ENCODE results near the gene TPD52L1.

TPD52L1 gene

DNA sequence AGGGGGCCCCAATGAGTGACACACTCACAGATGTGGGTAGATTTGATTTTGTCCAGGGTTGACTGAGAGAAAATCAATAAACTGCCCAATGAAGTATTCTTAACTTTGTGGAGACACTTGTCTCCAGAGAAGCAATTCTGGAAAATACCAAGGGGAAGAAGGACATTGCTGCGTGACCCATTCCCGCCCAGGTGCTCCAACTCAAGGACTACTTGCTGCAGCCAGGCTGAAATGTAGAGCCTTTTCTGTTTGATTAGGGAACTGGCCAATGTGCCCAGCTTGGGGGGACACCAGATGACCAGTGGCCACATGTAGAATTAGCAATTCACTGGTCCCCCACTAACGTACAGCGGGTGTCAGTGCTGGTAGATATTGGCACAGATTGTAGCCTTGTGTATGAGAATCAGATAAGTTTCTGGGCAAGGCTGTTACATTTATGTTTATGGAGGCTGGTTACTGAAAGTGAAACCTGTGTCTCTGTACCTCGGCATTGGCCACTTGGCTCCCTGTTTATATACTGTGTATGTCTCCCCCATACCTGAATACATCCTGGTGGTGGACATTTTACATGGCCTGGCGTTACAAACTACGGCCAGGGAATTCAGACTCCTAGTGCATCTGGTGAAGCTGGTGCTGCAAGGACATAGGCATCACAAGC is 115.9 kb downstream of the TPD52L1 start:
- peaks cover 21% of the 10 kb centered on the region for H3K36me3 ChIP-seq
- TF ChIP-seq, protein P1, sequence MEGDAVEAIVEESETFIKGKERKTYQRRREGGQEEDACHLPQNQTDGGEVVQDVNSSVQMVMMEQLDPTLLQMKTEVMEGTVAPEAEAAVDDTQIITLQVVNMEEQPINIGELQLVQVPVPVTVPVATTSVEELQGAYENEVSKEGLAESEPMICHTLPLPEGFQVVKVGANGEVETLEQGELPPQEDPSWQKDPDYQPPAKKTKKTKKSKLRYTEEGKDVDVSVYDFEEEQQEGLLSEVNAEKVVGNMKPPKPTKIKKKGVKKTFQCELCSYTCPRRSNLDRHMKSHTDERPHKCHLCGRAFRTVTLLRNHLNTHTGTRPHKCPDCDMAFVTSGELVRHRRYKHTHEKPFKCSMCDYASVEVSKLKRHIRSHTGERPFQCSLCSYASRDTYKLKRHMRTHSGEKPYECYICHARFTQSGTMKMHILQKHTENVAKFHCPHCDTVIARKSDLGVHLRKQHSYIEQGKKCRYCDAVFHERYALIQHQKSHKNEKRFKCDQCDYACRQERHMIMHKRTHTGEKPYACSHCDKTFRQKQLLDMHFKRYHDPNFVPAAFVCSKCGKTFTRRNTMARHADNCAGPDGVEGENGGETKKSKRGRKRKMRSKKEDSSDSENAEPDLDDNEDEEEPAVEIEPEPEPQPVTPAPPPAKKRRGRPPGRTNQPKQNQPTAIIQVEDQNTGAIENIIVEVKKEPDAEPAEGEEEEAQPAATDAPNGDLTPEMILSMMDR (IDR thresholded peaks at IDR 0.05): no peak
- H3K4me1 ChIP-seq (ENCODE audit: control insufficient read depth in 1 of 2, insufficient read depth in 1 of 2, low read depth in 1 of 2, low read length in 1 of 2): no peaks in the 10 kb centered on the region
- H3K4me3 ChIP-seq (ENCODE audit: low read depth in 1 of 2, low read length in 1 of 2): no peak overlapping the region
- no peaks in the 10 kb centered on the region for H3K9me3 ChIP-seq
- H3K27me3 ChIP-seq: no peaks in the 10 kb centered on the region
- no peak overlapping the region for H3K27ac ChIP-seq

DNA sequence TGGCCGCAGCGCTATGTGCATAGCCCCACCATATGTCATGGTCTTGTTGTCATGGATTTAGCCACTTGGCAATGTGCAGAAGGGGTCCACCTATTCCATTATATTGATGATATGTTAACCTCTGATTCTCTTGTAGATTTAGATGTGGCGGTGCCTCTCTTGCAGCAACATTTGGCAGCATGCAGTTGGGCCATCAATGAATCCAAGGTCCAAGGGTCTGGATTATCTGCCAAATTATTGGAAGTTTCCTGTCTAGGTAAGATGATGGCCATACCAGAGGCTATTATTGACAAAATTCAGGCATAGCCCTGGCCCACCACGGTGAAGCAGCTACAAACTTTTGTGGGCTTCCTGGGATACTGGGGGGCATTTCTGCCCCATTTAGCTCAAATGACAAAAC is 116.8 kb downstream of the TPD52L1 start:
- Histone ChIP-seq H3K4me3 (ENCODE audit: low read depth in 1 of 2, low read length in 1 of 2) (no peak overlapping the region), H3K4me1 (ENCODE audit: control insufficient read depth in 1 of 2, insufficient read depth in 1 of 2, low read depth in 1 of 2, low read length in 1 of 2) (no peaks in the 10 kb centered on the region), H3K27ac (no peak overlapping the region), H3K27me3 (no peaks in the 10 kb centered on the region), H3K36me3 (peaks cover 29% of the 10 kb centered on the region), H3K9me3 (no peaks in the 10 kb centered on the region)
- TF ChIP-seq, protein P1 (IDR thresholded peaks at IDR 0.05): no peak

DNA sequence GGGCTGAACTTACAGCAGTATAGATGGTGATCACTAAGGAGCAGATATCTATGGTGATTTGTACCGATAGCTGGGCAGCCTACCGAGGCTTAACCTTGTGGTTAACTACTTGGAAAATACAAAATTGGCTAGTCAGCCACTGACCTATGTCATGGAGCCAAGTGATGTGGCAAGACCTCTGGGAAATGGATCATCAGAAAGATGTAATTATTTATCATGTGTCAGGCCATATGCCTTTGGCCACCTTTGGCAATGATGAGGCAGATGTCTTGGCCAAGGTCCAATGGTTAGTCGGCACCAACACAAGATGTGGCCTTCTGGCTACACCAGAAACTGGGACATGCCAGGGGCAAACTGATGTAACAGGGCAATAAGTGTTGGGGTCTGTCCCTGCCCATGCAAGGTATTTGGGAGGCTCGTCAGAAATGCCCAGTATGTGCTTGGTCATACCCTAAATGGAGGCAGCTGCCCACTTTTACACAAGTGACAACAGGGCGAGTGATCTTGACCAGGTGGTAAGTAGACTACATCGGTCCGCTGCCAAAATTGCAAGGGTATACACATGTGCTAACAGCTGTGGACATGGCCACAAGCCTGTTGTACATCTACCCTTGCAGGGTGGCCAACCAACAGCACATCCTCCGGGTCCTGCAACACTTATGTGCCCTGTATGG is 118.0 kb downstream of the TPD52L1 start:
- H3K4me1 ChIP-seq (ENCODE audit: control insufficient read depth in 1 of 2, insufficient read depth in 1 of 2, low read depth in 1 of 2, low read length in 1 of 2): no peaks in the 10 kb centered on the region
- H3K27ac ChIP-seq: no peak overlapping the region
- TF ChIP-seq, protein P1 (IDR thresholded peaks at IDR 0.05): no peak
- H3K27me3 ChIP-seq: no peaks in the 10 kb centered on the region
- no peaks in the 10 kb centered on the region for H3K9me3 ChIP-seq
- H3K4me3 ChIP-seq (ENCODE audit: low read depth in 1 of 2, low read length in 1 of 2): no peak overlapping the region
- H3K36me3 ChIP-seq: peaks cover 42% of the 10 kb centered on the region

DNA sequence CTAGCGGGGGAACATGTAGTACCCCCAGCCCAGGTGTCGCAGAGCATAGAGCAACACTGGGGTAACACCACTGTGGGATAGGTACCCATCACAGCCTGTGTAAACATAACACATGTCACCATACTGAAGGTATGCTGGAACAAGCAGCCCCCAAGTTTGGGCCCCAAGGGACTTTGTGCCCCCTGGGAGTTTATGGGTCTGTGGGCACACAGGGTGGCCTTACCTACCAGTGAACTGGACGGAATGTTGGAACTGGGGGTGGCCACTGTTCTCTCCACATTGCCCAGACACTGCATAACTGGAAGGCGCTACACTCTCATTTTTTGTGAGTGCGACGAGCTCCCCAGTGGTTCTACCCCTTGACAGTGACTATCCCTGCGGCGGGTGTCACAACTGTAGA is 119.7 kb downstream of the TPD52L1 start:
- H3K9me3 ChIP-seq: no peaks in the 10 kb centered on the region
- H3K4me3 ChIP-seq (ENCODE audit: low read depth in 1 of 2, low read length in 1 of 2): no peak overlapping the region
- peaks cover 47% of the 10 kb centered on the region for H3K36me3 ChIP-seq
- H3K27me3 ChIP-seq: no peaks in the 10 kb centered on the region
- no peaks in the 10 kb centered on the region for H3K4me1 ChIP-seq (ENCODE audit: control insufficient read depth in 1 of 2, insufficient read depth in 1 of 2, low read depth in 1 of 2, low read length in 1 of 2)
- TF ChIP-seq, protein P1 (IDR thresholded peaks at IDR 0.05): no peak
- no peak overlapping the region for H3K27ac ChIP-seq

DNA sequence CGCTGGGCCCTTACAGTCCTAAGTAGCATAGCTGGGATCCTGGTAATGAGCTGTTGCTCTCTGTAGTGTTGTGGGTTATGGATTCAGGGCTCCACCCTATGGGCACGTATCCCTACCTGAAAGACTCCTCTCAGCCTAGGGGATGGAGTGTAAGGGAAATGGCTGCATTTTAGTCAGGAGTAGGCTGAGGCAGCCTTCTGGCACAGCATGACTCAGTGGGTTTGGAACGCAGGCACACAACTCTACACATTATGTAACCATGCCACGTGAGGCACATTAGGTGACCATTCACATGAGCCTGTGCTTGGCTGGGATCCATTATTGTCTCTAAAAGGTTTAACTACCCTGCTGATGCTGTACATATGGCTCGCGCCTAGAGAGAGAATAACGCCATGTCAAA is 120.4 kb downstream of the TPD52L1 start:
- no peak overlapping the region for H3K27ac ChIP-seq
- H3K36me3 ChIP-seq: peaks cover 47% of the 10 kb centered on the region
- TF ChIP-seq, protein P1 (IDR thresholded peaks at IDR 0.05): no peak
- no peaks in the 10 kb centered on the region for H3K4me1 ChIP-seq (ENCODE audit: control insufficient read depth in 1 of 2, insufficient read depth in 1 of 2, low read depth in 1 of 2, low read length in 1 of 2)
- no peak overlapping the region for H3K4me3 ChIP-seq (ENCODE audit: low read depth in 1 of 2, low read length in 1 of 2)
- H3K27me3 ChIP-seq: no peaks in the 10 kb centered on the region
- no peaks in the 10 kb centered on the region for H3K9me3 ChIP-seq

All from neutrophil (primary cell).